ENCODE data around the gene GALNT12.

The GALNT12 gene

GRCh38 chr9:98880311-98881015 is 73.0 kb downstream of the GALNT12 start:
- no peak for TF ChIP-seq YY1 (IDR thresholded peaks at IDR 0.05; ENCODE audit: low read depth)
- no peak for TF ChIP-seq ZBTB7A (IDR thresholded peaks at IDR 0.05; ENCODE audit: low read depth)
- TF ChIP-seq MAX (IDR thresholded peaks at IDR 0.05) = no peak
- no peak for TF ChIP-seq REST (IDR thresholded peaks at IDR 0.05; ENCODE audit: low read depth)
- no peak for TF ChIP-seq TCF12 (IDR thresholded peaks at IDR 0.05; ENCODE audit: low read depth)
- no peak for TF ChIP-seq NFIC (IDR thresholded peaks at IDR 0.05)
- TF ChIP-seq RAD21 (IDR thresholded peaks at IDR 0.05; ENCODE audit: low read depth) = no peak
- no peak for TF ChIP-seq EGR1 (IDR thresholded peaks at IDR 0.05)

GRCh38 chr9:98881356-98881755 is 73.9 kb downstream of the GALNT12 start:
- TF ChIP-seq EGR1 (IDR thresholded peaks at IDR 0.05) (no peak), USF1 (IDR thresholded peaks at IDR 0.05) (no peak), EP300 (IDR thresholded peaks at IDR 0.05; ENCODE audit: borderline replicate concordance) (no peak), REST (IDR thresholded peaks at IDR 0.05; ENCODE audit: low read depth) (no peak), YY1 (IDR thresholded peaks at IDR 0.05; ENCODE audit: low read depth) (no peak), NFIC (IDR thresholded peaks at IDR 0.05) (no peak), FOXM1 (IDR thresholded peaks at IDR 0.05; ENCODE audit: borderline replicate concordance, low read depth) (no peak), MAX (IDR thresholded peaks at IDR 0.05) (no peak)

- no peak for TF ChIP-seq CREB1 (IDR thresholded peaks at IDR 0.05; ENCODE audit: low read depth)
- TF ChIP-seq TEAD4 (IDR thresholded peaks at IDR 0.05) = no peak
- no peak for TF ChIP-seq EP300 (IDR thresholded peaks at IDR 0.05; ENCODE audit: borderline replicate concordance)
- TF ChIP-seq REST (IDR thresholded peaks at IDR 0.05; ENCODE audit: low read depth) = no peak
- no peak for TF ChIP-seq TCF12 (IDR thresholded peaks at IDR 0.05; ENCODE audit: low read depth)
- no peak for TF ChIP-seq ZBTB7A (IDR thresholded peaks at IDR 0.05; ENCODE audit: low read depth)
Observed at GRCh38 chr9:98881836-98882568, 74.5 kb downstream of the GALNT12 start.

GRCh38 chr9:98882569-98882923 is 75.1 kb downstream of the GALNT12 start:
- TF ChIP-seq RAD21 (IDR thresholded peaks at IDR 0.05; ENCODE audit: low read depth) = no peak
- TF ChIP-seq CEBPB (IDR thresholded peaks at IDR 0.05) = no peak
- TF ChIP-seq EP300 (IDR thresholded peaks at IDR 0.05; ENCODE audit: borderline replicate concordance) = no peak
- TF ChIP-seq CREB1 (IDR thresholded peaks at IDR 0.05; ENCODE audit: low read depth) = no peak
- TF ChIP-seq FOXM1 (IDR thresholded peaks at IDR 0.05; ENCODE audit: borderline replicate concordance, low read depth) = no peak
- no peak for TF ChIP-seq NFIC (IDR thresholded peaks at IDR 0.05)
- TF ChIP-seq USF1 (IDR thresholded peaks at IDR 0.05) = no peak
- TF ChIP-seq TCF12 (IDR thresholded peaks at IDR 0.05; ENCODE audit: low read depth) = no peak
- TF ChIP-seq TAF1 (IDR thresholded peaks at IDR 0.05; ENCODE audit: low read depth) = no peak
- no peak for TF ChIP-seq ZBTB7A (IDR thresholded peaks at IDR 0.05; ENCODE audit: low read depth)
- no peak for TF ChIP-seq YY1 (IDR thresholded peaks at IDR 0.05; ENCODE audit: low read depth)
- TF ChIP-seq MAX (IDR thresholded peaks at IDR 0.05) = no peak
- no peak for TF ChIP-seq EGR1 (IDR thresholded peaks at IDR 0.05)
- TF ChIP-seq REST (IDR thresholded peaks at IDR 0.05; ENCODE audit: low read depth) = no peak
- TF ChIP-seq TEAD4 (IDR thresholded peaks at IDR 0.05) = no peak
